ENCODE results near the gene PGLYRP1.

The PGLYRP1 gene

DNA sequence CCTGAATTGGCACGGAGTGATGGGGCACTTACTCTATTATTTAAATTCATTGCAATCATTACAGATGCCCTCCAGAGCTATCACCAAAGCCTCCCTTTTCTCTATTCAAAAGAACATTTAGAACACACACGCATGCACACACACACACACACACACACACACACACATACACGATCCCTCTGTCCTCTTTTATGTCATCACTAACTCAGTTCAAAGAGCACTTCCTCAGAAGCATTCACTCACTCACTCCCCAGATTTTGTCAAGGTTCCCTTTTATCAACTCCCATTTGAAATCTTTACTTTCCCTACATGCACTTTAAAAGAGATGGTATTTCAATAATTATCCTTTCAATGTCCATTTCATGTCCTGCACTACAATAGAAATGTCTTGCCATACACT is 40.3 kb upstream of the PGLYRP1 start:
- H3K4me1 ChIP-seq (ENCODE audit: insufficient read depth, insufficient read length), result no peaks in the 10 kb centered on the region
- peaks cover 3% of the 10 kb centered on the region for H3K27me3 ChIP-seq (ENCODE audit: insufficient read depth, insufficient read length)
- DNase-seq (ENCODE audit: low read depth, low spot score), result no peak

GRCh38 chr19:46060012-46060411 is 37.2 kb upstream of the PGLYRP1 start:
- no peak overlapping the region for H3K4me3 ChIP-seq (ENCODE audit: insufficient read length, low read depth)
- H3K36me3 ChIP-seq (ENCODE audit: insufficient read depth, insufficient read length, low read length), result no peaks in the 10 kb centered on the region
- no peaks in the 10 kb centered on the region for H3K4me1 ChIP-seq (ENCODE audit: insufficient read depth, insufficient read length)
- TF ChIP-seq YY1 (IDR thresholded peaks at IDR 0.05; ENCODE audit: insufficient read depth, insufficient read length), result no peak
- no peak for TF ChIP-seq ZNF274 (IDR thresholded peaks at IDR 0.05; ENCODE audit: low read depth, low read length)
- no peak for TF ChIP-seq SUZ12 (IDR thresholded peaks at IDR 0.05; ENCODE audit: extremely low read depth, insufficient read depth, insufficient read length)
- H3K9me3 ChIP-seq (ENCODE audit: insufficient read depth, low read length), result peaks cover 31% of the 10 kb centered on the region
- DNase-seq (ENCODE audit: low read depth, low spot score), result no peak
- H3K27me3 ChIP-seq (ENCODE audit: insufficient read depth, insufficient read length), result no peaks in the 10 kb centered on the region
- no peak overlapping the region for H3K9ac ChIP-seq (ENCODE audit: insufficient read length, low read depth)

More for the DNA sequence above, 40.3 kb upstream of the PGLYRP1 start:
- Histone ChIP-seq H3K9me3 (ENCODE audit: insufficient read depth, low read length) (peaks cover 31% of the 10 kb centered on the region), H3K36me3 (ENCODE audit: insufficient read depth, insufficient read length, low read length) (no peaks in the 10 kb centered on the region), H3K9ac (ENCODE audit: insufficient read length, low read depth) (no peak overlapping the region), H3K4me3 (ENCODE audit: insufficient read length, low read depth) (no peak overlapping the region)
- TF ChIP-seq SUZ12 (IDR thresholded peaks at IDR 0.05; ENCODE audit: extremely low read depth, insufficient read depth, insufficient read length), result no peak
- no peak for TF ChIP-seq ZNF274 (IDR thresholded peaks at IDR 0.05; ENCODE audit: low read depth, low read length)
- TF ChIP-seq YY1 (IDR thresholded peaks at IDR 0.05; ENCODE audit: insufficient read depth, insufficient read length), result no peak

GRCh38 chr19:46058778-46059177 is 35.9 kb upstream of the PGLYRP1 start:
- Histone ChIP-seq H3K27me3 (ENCODE audit: insufficient read depth, insufficient read length) (no peaks in the 10 kb centered on the region), H3K36me3 (ENCODE audit: insufficient read depth, insufficient read length, low read length) (no peaks in the 10 kb centered on the region), H3K4me3 (ENCODE audit: insufficient read length, low read depth) (no peak overlapping the region), H3K9ac (ENCODE audit: insufficient read length, low read depth) (no peak overlapping the region), H3K9me3 (ENCODE audit: insufficient read depth, low read length) (peaks cover 31% of the 10 kb centered on the region), H3K4me1 (ENCODE audit: insufficient read depth, insufficient read length) (no peaks in the 10 kb centered on the region)
- no peak for DNase-seq (ENCODE audit: low read depth, low spot score)
- TF ChIP-seq ZNF274 (IDR thresholded peaks at IDR 0.05; ENCODE audit: low read depth, low read length) (no peak), YY1 (IDR thresholded peaks at IDR 0.05; ENCODE audit: insufficient read depth, insufficient read length) (no peak), SUZ12 (IDR thresholded peaks at IDR 0.05; ENCODE audit: extremely low read depth, insufficient read depth, insufficient read length) (no peak)

GRCh38 chr19:46056536-46056935 is 33.7 kb upstream of the PGLYRP1 start:
- no peak for TF ChIP-seq ZNF274 (IDR thresholded peaks at IDR 0.05; ENCODE audit: low read depth, low read length)
- no peak for TF ChIP-seq SUZ12 (IDR thresholded peaks at IDR 0.05; ENCODE audit: extremely low read depth, insufficient read depth, insufficient read length)
- no peak for TF ChIP-seq YY1 (IDR thresholded peaks at IDR 0.05; ENCODE audit: insufficient read depth, insufficient read length)
- Histone ChIP-seq H3K9me3 (ENCODE audit: insufficient read depth, low read length) (peaks cover 26% of the 10 kb centered on the region), H3K27me3 (ENCODE audit: insufficient read depth, insufficient read length) (no peaks in the 10 kb centered on the region), H3K9ac (ENCODE audit: insufficient read length, low read depth) (no peak overlapping the region), H3K4me3 (ENCODE audit: insufficient read length, low read depth) (no peak overlapping the region), H3K36me3 (ENCODE audit: insufficient read depth, insufficient read length, low read length) (no peaks in the 10 kb centered on the region), H3K4me1 (ENCODE audit: insufficient read depth, insufficient read length) (no peaks in the 10 kb centered on the region)
- no peak for DNase-seq (ENCODE audit: low read depth, low spot score)

DNA sequence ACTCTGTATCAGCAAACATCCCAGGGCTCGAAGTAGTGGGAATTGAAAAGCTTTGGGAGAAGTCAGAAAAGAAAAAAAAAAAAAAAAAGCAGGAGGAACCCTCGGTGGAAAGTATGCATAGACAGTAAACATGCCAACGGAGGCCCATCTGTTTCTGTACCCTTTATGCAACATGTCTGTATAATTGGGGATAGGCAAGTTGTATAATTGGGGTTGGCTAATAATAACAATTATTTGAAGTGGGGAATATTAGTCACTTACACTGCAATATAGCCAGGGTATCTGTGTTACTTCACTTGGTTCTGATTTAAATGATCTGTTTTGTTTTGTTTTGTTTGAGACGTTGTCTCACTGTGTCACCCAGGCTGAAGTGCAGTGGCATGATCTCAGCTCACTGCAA is 30.0 kb upstream of the PGLYRP1 start:
- no peaks in the 10 kb centered on the region for H3K27me3 ChIP-seq (ENCODE audit: insufficient read depth, insufficient read length)
- H3K9ac ChIP-seq (ENCODE audit: insufficient read length, low read depth), result no peak overlapping the region
- H3K36me3 ChIP-seq (ENCODE audit: insufficient read depth, insufficient read length, low read length), result no peaks in the 10 kb centered on the region
- DNase-seq (ENCODE audit: low read depth, low spot score), result no peak
- H3K4me1 ChIP-seq (ENCODE audit: insufficient read depth, insufficient read length), result no peaks in the 10 kb centered on the region
- no peak overlapping the region for H3K4me3 ChIP-seq (ENCODE audit: insufficient read length, low read depth)
- H3K9me3 ChIP-seq (ENCODE audit: insufficient read depth, low read length), result no peaks in the 10 kb centered on the region
- TF ChIP-seq YY1 (IDR thresholded peaks at IDR 0.05; ENCODE audit: insufficient read depth, insufficient read length) (no peak), ZNF274 (IDR thresholded peaks at IDR 0.05; ENCODE audit: low read depth, low read length) (no peak), SUZ12 (IDR thresholded peaks at IDR 0.05; ENCODE audit: extremely low read depth, insufficient read depth, insufficient read length) (no peak)

GRCh38 chr19:46049597-46049996 is 26.7 kb upstream of the PGLYRP1 start:
- H3K9ac ChIP-seq (ENCODE audit: insufficient read length, low read depth), result no peak overlapping the region

DNA sequence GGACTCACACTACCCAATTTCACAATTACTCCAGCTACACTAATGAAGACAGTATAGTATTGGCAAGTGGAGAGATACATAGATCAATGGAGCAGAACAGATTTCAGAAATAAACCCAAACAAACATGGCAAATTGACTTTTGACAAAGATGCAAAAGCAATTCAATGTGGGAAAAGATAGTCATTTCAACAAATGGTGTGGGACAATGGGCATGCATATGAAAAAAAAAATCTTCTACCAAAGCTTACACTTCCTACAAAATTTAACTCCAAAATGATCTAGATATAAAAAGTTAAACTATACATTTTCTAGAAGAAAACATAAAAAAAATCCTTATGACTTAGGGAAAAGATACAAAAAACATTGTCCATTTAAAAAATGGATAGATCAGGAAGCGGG is 20.7 kb upstream of the PGLYRP1 start:
- Histone ChIP-seq H3K4me3 (ENCODE audit: insufficient read length, low read depth) (no peak overlapping the region), H3K9ac (ENCODE audit: insufficient read length, low read depth) (no peak overlapping the region), H3K4me1 (ENCODE audit: insufficient read depth, insufficient read length) (no peaks in the 10 kb centered on the region), H3K36me3 (ENCODE audit: insufficient read depth, insufficient read length, low read length) (no peaks in the 10 kb centered on the region), H3K27me3 (ENCODE audit: insufficient read depth, insufficient read length) (no peaks in the 10 kb centered on the region), H3K9me3 (ENCODE audit: insufficient read depth, low read length) (peaks cover 17% of the 10 kb centered on the region; the same call in 1 of the 2 replicates)
- TF ChIP-seq SUZ12 (IDR thresholded peaks at IDR 0.05; ENCODE audit: extremely low read depth, insufficient read depth, insufficient read length), result no peak
- no peak for TF ChIP-seq YY1 (IDR thresholded peaks at IDR 0.05; ENCODE audit: insufficient read depth, insufficient read length)
- TF ChIP-seq ZNF274 (IDR thresholded peaks at IDR 0.05; ENCODE audit: low read depth, low read length), result no peak
- no peak for DNase-seq (ENCODE audit: low read depth, low spot score)

More at GRCh38 chr19:46049597-46049996, 26.7 kb upstream of the PGLYRP1 start:
- H3K4me1 ChIP-seq (ENCODE audit: insufficient read depth, insufficient read length), result no peaks in the 10 kb centered on the region
- no peaks in the 10 kb centered on the region for H3K36me3 ChIP-seq (ENCODE audit: insufficient read depth, insufficient read length, low read length)
- DNase-seq (ENCODE audit: low read depth, low spot score), result peak; percentile 13
- TF ChIP-seq YY1 (IDR thresholded peaks at IDR 0.05; ENCODE audit: insufficient read depth, insufficient read length), result no peak
- no peak for TF ChIP-seq ZNF274 (IDR thresholded peaks at IDR 0.05; ENCODE audit: low read depth, low read length)
- no peak for TF ChIP-seq SUZ12 (IDR thresholded peaks at IDR 0.05; ENCODE audit: extremely low read depth, insufficient read depth, insufficient read length)
- H3K9me3 ChIP-seq (ENCODE audit: insufficient read depth, low read length), result 0 out of 2 replicates have a peak, but pooled peaks cover under 1% of the 10 kb centered on the region
- H3K4me3 ChIP-seq (ENCODE audit: insufficient read length, low read depth), result no peak overlapping the region
- no peaks in the 10 kb centered on the region for H3K27me3 ChIP-seq (ENCODE audit: insufficient read depth, insufficient read length)
